ENCODE measurements around the gene EPS15. TPM values are rescaled to one million over a fixed set of nuclear protein-coding genes. Genes with fewer than 3 reads are reported as not detected.

Gene EPS15
- total and polyA plus RNA-seq, 2 of the 13 experiments (the other 11 are each of a cell fraction or from before 2014, with no cell fraction given) = 14.3 to 19.3 TPM

DNA sequence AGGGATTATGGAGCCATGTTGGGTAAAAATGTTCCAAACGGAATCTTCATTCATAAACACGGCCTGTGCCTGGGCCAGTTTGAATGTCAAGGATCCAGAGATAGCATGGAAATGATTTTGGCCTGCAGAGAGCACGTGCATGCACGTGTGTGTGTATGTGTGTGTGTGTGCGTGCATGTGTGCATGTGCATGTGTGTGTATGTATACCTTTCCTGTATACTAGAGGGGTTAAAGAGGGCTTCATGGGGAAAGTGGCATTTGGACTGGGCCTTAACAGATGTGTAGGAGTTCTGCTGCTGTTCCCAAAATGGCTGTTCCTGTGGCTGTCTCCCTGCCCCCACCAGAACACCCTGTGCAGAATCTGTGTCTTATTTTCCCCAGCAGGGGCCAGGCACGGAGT is 210.4 kb downstream of the EPS15 start:
- H2AFZ ChIP-seq (ENCODE audit: low read length) = peak overlapping the region; percentile 15
- no peak overlapping the region for H3K27ac ChIP-seq (ENCODE audit: extremely low read length, insufficient read depth, low read length)
- H3K79me2 ChIP-seq (ENCODE audit: insufficient read depth, low read length) = no peaks in the 10 kb centered on the region
- no peaks in the 10 kb centered on the region for H3K9me3 ChIP-seq (ENCODE audit: low read length)
- intact Hi-C loops (cut with micrococcal nuclease; ENCODE audit: unreplicated experiment) (no loop called here), in situ Hi-C loops (cut with HindIII; ENCODE audit: extremely low pct_ligation_motif_present, low pct_unique_long_range_greater_than_20kb) (no loop called here)
- POLR2A ChIA-PET = no interaction called here
- DNase-seq (ENCODE audit: low spot score) = no peak
- BruUV-seq (replicated peaks) = no TSS peak
- TF ChIP-seq ZNF292 (CRISPR knock-in tag; IDR thresholded peaks at IDR 0.05; ENCODE audit: borderline replicate concordance, low read depth) (no peak), NFKB2 (CRISPR knock-in tag; IDR thresholded peaks at IDR 0.05; ENCODE audit: borderline replicate concordance) (no peak), ERF (CRISPR knock-in tag; IDR thresholded peaks at IDR 0.05) (no peak), YEATS2 (CRISPR knock-in tag; IDR thresholded peaks at IDR 0.05; ENCODE audit: borderline replicate concordance) (no peak)
- TF ChIP-seq, protein P1, sequence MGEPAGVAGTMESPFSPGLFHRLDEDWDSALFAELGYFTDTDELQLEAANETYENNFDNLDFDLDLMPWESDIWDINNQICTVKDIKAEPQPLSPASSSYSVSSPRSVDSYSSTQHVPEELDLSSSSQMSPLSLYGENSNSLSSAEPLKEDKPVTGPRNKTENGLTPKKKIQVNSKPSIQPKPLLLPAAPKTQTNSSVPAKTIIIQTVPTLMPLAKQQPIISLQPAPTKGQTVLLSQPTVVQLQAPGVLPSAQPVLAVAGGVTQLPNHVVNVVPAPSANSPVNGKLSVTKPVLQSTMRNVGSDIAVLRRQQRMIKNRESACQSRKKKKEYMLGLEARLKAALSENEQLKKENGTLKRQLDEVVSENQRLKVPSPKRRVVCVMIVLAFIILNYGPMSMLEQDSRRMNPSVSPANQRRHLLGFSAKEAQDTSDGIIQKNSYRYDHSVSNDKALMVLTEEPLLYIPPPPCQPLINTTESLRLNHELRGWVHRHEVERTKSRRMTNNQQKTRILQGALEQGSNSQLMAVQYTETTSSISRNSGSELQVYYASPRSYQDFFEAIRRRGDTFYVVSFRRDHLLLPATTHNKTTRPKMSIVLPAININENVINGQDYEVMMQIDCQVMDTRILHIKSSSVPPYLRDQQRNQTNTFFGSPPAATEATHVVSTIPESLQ (CRISPR knock-in tag; conservative IDR thresholded peaks at IDR 0.05) = no peak
- TF ChIP-seq, protein P2, sequence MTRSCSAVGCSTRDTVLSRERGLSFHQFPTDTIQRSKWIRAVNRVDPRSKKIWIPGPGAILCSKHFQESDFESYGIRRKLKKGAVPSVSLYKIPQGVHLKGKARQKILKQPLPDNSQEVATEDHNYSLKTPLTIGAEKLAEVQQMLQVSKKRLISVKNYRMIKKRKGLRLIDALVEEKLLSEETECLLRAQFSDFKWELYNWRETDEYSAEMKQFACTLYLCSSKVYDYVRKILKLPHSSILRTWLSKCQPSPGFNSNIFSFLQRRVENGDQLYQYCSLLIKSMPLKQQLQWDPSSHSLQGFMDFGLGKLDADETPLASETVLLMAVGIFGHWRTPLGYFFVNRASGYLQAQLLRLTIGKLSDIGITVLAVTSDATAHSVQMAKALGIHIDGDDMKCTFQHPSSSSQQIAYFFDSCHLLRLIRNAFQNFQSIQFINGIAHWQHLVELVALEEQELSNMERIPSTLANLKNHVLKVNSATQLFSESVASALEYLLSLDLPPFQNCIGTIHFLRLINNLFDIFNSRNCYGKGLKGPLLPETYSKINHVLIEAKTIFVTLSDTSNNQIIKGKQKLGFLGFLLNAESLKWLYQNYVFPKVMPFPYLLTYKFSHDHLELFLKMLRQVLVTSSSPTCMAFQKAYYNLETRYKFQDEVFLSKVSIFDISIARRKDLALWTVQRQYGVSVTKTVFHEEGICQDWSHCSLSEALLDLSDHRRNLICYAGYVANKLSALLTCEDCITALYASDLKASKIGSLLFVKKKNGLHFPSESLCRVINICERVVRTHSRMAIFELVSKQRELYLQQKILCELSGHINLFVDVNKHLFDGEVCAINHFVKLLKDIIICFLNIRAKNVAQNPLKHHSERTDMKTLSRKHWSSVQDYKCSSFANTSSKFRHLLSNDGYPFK (CRISPR knock-in tag; IDR thresholded peaks at IDR 0.05; ENCODE audit: borderline replicate concordance) = no peak
- TF ChIP-seq, protein P3, sequence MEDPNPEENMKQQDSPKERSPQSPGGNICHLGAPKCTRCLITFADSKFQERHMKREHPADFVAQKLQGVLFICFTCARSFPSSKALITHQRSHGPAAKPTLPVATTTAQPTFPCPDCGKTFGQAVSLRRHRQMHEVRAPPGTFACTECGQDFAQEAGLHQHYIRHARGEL (CRISPR knock-in tag; IDR thresholded peaks at IDR 0.05) = no peak
- TF ChIP-seq, protein P4, sequence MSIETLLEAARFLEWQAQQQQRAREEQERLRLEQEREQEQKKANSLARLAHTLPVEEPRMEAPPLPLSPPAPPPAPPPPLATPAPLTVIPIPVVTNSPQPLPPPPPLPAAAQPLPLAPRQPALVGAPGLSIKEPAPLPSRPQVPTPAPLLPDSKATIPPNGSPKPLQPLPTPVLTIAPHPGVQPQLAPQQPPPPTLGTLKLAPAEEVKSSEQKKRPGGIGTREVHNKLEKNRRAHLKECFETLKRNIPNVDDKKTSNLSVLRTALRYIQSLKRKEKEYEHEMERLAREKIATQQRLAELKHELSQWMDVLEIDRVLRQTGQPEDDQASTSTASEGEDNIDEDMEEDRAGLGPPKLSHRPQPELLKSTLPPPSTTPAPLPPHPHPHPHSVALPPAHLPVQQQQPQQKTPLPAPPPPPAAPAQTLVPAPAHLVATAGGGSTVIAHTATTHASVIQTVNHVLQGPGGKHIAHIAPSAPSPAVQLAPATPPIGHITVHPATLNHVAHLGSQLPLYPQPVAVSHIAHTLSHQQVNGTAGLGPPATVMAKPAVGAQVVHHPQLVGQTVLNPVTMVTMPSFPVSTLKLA (IDR thresholded peaks at IDR 0.05) = peak; percentile 72
- no peak overlapping the region for H3K4me3 ChIP-seq (replicated peaks in 1 of 3; ENCODE audit: insufficient read depth in 1 of 3, low read depth in 2 of 3, low read length in 3 of 3)
- H3K9ac ChIP-seq (ENCODE audit: insufficient read depth, low read depth, low read length) = no peak overlapping the region
- peaks cover 26% of the 10 kb centered on the region for H3K4me1 ChIP-seq (ENCODE audit: insufficient read depth, low read length)
- no peak for ATAC-seq
- H3K27me3 ChIP-seq (ENCODE audit: control insufficient read depth in 1 of 2, insufficient read depth in 2 of 2, low read length in 2 of 2) = no peaks in the 10 kb centered on the region
- no peaks in the 10 kb centered on the region for H3K36me3 ChIP-seq (replicated peaks in 1 of 2; ENCODE audit: control insufficient read depth in 1 of 2, insufficient read depth in 2 of 2, low read length in 2 of 2)
- H3K4me2 ChIP-seq (ENCODE audit: low read depth, low read length) = no peak overlapping the region
- WGBS (ENCODE audit: low lambda C conversion rate) = 47% methylated on average over 5 of the region's 6 CpGs
- no peaks in the 10 kb centered on the region for H4K20me1 ChIP-seq (ENCODE audit: insufficient read depth, low read length)
- no peak for FAIRE-seq
- CTCF ChIA-PET (ENCODE audit: low intra/inter-chr PET ratio, low total read pairs) = no interaction called here
